A673 (cell line): Measurements from ENCODE around the gene PTGES2. TPM values are rescaled to one million over a fixed set of nuclear protein-coding genes. Genes with fewer than 3 reads are reported as not detected.

Experiments
- BruUV-seq: library from RNA; stranded (reverse); fragments of 400-500 nt; replicated peaks from 2 replicates; lab custom pipeline; 2021; lab: Mats Ljungman, UMichigan
- CTCF ChIA-PET: fragments of 300-600 bp; sonication (Branson Sonifier 250); formaldehyde crosslinking; loops from one replicate; lab custom pipeline; 2022; ENCODE audit warnings: antibody characterized with exemption; lab: Charles Lee
- POLR2A ChIA-PET: fragments of 300-600 bp; sonication (Branson Sonifier 250); formaldehyde crosslinking; loops from one replicate; lab custom pipeline; 2022; ENCODE audit warnings: antibody characterized with exemption; ENCODE audit not compliant: low non-redundant PET; lab: Charles Lee
- DNase-seq: peaks from one replicate; pipeline ENCODE4 v3.0.0-alpha.2; 2015; ENCODE audit warnings: low spot score
- H3K27ac ChIP-seq: fragments of 200-600 bp; sonication (generic); 2 replicates; pipeline ENCODE4 v1.5.1; 2016; ENCODE audit warnings: mixed run types, low read depth, mild to moderate bottlenecking, mixed read lengths, antibody characterized with exemption, low read length; ENCODE audit not compliant: poor library complexity, severe bottlenecking
- H3K27me3 ChIP-seq: fragments of 200-600 bp; sonication (generic); replicated peaks from 2 replicates; pipeline ENCODE4 v1.6.1; 2017; ENCODE audit warnings: mixed run types, low read depth, mild to moderate bottlenecking, mixed read lengths, antibody characterized with exemption, low read length; ENCODE audit not compliant: insufficient read depth, poor library complexity
- H3K36me3 ChIP-seq: fragments of 200-600 bp; sonication (generic); 2 replicates; pipeline ENCODE4 v1.6.1; 2016; ENCODE audit warnings: mixed run types, mild to moderate bottlenecking, mixed read lengths, antibody characterized with exemption, low read length; ENCODE audit not compliant: insufficient read depth, poor library complexity, severe bottlenecking
- H3K4me1 ChIP-seq: fragments of 200-600 bp; sonication (generic); 2 replicates; pipeline ENCODE4 v1.6.1; 2017; ENCODE audit warnings: mixed run types, mild to moderate bottlenecking, mixed read lengths, antibody characterized with exemption, low read length; ENCODE audit not compliant: insufficient read depth, poor library complexity, severe bottlenecking
- H3K4me3 ChIP-seq: fragments of 200-600 bp; sonication (generic); 2 replicates; pipeline ENCODE4 v1.5.1; 2016; ENCODE audit warnings: low read depth, mixed run types, mild to moderate bottlenecking, mixed read lengths, low read length; ENCODE audit not compliant: poor library complexity, severe bottlenecking
- H3K9me3 ChIP-seq: fragments of 200-600 bp; sonication (generic); 2 replicates; pipeline ENCODE4 v1.6.1; 2016; ENCODE audit warnings: mixed run types, low read depth, mild to moderate bottlenecking, mixed read lengths, antibody characterized with exemption, low read length; ENCODE audit not compliant: poor library complexity, severe bottlenecking
- CTCF ChIP-seq: fragments of 300-800, 200-600 bp; sonication (generic); conservative IDR thresholded peaks from 2 replicates; pipeline ENCODE4 v1.5.1; 2017; ENCODE audit warnings: low read depth, mild to moderate bottlenecking, antibody characterized with exemption, low read length, moderate library complexity, mixed read lengths
- EZH2 ChIP-seq: fragments of 200-600 bp; sonication (generic); IDR thresholded peaks from 2 replicates; pipeline ENCODE4 v1.6.1; 2017; ENCODE audit warnings: borderline replicate concordance, low read depth, mild to moderate bottlenecking, mixed read lengths, antibody characterized with exemption, low read length; ENCODE audit not compliant: poor library complexity, severe bottlenecking
- intact Hi-C: fragments of 100-400 bp; cut with micrococcal nuclease; formaldehyde crosslinking; loops from one replicate; pipeline ENCODE4 v1.10.0; 2022; ENCODE audit not compliant: unreplicated experiment
- total RNA-seq: library from RNA; stranded (reverse); gene quantifications from 2 replicates; pipeline ENCODE4 v1.2.3, GENCODE V29; 2021

The PTGES2 gene
- total RNA-seq, 1 experiment from 2014 or later = 122 TPM

DNA sequence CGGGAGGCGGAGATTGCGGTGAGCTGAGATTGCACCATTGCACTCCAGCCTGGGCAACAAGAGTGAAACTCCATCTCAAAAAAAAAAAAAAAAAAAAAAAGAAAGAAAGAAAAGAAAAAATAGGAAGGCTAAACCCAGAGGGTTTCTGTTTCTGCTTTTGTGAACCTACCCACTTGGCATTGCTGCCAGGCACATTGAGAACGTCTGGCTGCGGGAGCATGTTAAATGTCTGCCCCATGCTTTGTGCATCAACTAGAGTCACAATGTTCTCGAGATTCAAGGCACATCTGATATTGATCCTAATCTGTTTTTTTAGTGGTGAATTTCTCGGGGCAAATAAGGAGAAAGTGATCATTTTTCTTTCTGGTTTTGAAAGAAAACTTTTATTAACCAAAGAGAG lies 56.7 kb downstream of the PTGES2 start:
- intact Hi-C loops = no loop called here
- Histone ChIP-seq H3K4me3 (no peak overlapping the region), H3K4me1 (peaks cover 49% of the 10 kb centered on the region), H3K9me3 (no peaks in the 10 kb centered on the region), H3K27me3 (no peaks in the 10 kb centered on the region), H3K36me3 (no peaks in the 10 kb centered on the region), H3K27ac (peak overlapping the region; percentile 93)
- TSS peak; percentile 25 for BruUV-seq
- POLR2A ChIA-PET = no interaction called here
- DNase-seq = no peak
- CTCF ChIA-PET = no interaction called here
- TF ChIP-seq EZH2 (no peak), CTCF (no peak)

Other genes with a start within 250 kb of the PTGES2 start
- gene ST6GALNAC6, start 228.1 kb downstream of the PTGES2 start, total RNA-seq = 34.7 and 40.4 TPM in 2 replicates
- 11.8 and 15.8 TPM in 2 replicates for gene ST6GALNAC4, start 210.7 kb downstream of the PTGES2 start, total RNA-seq
- 2.6 and 3.9 TPM in 2 replicates for gene PIP5KL1, start 197.0 kb downstream of the PTGES2 start, total RNA-seq
- gene DPM2, start 189.9 kb downstream of the PTGES2 start, total RNA-seq = 51.5 and 52.9 TPM in 2 replicates
- 30.0 and 34.1 TPM in 2 replicates for gene EEIG1, start 146.7 kb downstream of the PTGES2 start, total RNA-seq
- 9.3 and 10.8 TPM in 2 replicates for gene NAIF1, start 60.4 kb downstream of the PTGES2 start, total RNA-seq
- 24.7 and 26.1 TPM in 2 replicates for gene SLC25A25, start 59.5 kb downstream of the PTGES2 start, total RNA-seq
- gene LCN2, start 21.7 kb upstream of the PTGES2 start, total RNA-seq = not detected in 2 replicates
- 41.9 and 50.2 TPM in 2 replicates for gene BBLN, start 32.5 kb upstream of the PTGES2 start, total RNA-seq
- gene CIZ1, start 63.8 kb upstream of the PTGES2 start, total RNA-seq = 158 and 161 TPM in 2 replicates
- 7.6 and 11.8 TPM in 2 replicates for gene DNM1, start 75.7 kb upstream of the PTGES2 start, total RNA-seq
- 87.0 and 105 TPM in 2 replicates for gene GOLGA2, start 148.3 kb upstream of the PTGES2 start, total RNA-seq
- gene SWI5, start 148.5 kb upstream of the PTGES2 start, total RNA-seq = 19.0 and 24.2 TPM in 2 replicates
- 47.8 and 57.4 TPM in 2 replicates for gene TRUB2, start 194.7 kb upstream of the PTGES2 start, total RNA-seq
- gene COQ4, start 195.1 kb upstream of the PTGES2 start, total RNA-seq = 58.2 and 62.8 TPM in 2 replicates
- 35.4 and 39.1 TPM in 2 replicates for gene SLC27A4, start 212.8 kb upstream of the PTGES2 start, total RNA-seq
- 67.0 and 84.8 TPM in 2 replicates for gene URM1, start 243.6 kb upstream of the PTGES2 start, total RNA-seq